Mononuclear cell (primary cell): ENCODE results near the gene IFNL3. TPM values are rescaled to one million over a fixed set of nuclear protein-coding genes. Genes with fewer than 3 reads are reported as not detected.
"Not testable (repeated sequence)": the region's sequence is repeated elsewhere in the genome, so short reads cannot be mapped to it uniquely, and the experiment has no call there.

Experiments
- H3K27me3 ChIP-seq: 2 replicates; pipeline ENCODE4 v1.6.0; 2011; ENCODE audit warnings: low read length, control low read depth; ENCODE audit not compliant: insufficient read depth
- H3K4me1 ChIP-seq: 2 replicates; pipeline ENCODE4 v1.5.1; 2011; ENCODE audit warnings: mild to moderate bottlenecking, low read length, control low read depth; ENCODE audit not compliant: insufficient read depth
- H3K4me3 ChIP-seq: 2 replicates; pipeline ENCODE4 v1.5.1; 2011; ENCODE audit warnings: mild to moderate bottlenecking, low read length, moderate library complexity
- H3K9me3 ChIP-seq: 2 replicates; pipeline ENCODE4 v1.5.1; 2011; ENCODE audit warnings: low read depth, mild to moderate bottlenecking, control low read depth, low read length
- total RNA-seq: library from RNA; depleted of rRNA; stranded (reverse); fragments of >200 nt; gene quantifications from one replicate; pipeline ENCODE4 v1.2.3, GENCODE V29; 2012

IFNL3 gene
- total RNA-seq, 1 donor = not detected

DNA sequence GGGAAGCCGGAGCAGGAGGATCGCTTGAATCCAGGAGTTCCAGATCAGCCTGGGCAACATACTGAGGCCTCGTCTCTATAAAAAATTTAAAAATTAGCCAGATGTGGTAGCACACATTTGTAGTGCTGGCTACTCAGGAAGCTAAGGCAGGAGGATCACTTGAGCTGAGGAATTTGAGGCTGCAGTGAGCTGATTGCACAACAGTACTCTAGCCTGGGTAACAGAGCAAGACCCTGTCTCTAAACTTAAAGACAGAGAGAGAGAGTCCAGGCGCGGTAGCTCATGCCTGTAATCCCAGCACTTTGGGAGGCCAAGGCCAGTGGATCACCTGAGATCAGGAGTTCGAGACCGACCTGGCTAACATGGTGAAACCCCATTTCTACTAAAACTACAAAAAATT lies 4.4 kb downstream of the IFNL3 start:
- Histone ChIP-seq H3K4me1 (peaks cover 15% of the 10 kb centered on the region), H3K9me3 (no peaks in the 10 kb centered on the region), H3K27me3 (no peaks in the 10 kb centered on the region), H3K4me3 (no peak overlapping the region)

DNA sequence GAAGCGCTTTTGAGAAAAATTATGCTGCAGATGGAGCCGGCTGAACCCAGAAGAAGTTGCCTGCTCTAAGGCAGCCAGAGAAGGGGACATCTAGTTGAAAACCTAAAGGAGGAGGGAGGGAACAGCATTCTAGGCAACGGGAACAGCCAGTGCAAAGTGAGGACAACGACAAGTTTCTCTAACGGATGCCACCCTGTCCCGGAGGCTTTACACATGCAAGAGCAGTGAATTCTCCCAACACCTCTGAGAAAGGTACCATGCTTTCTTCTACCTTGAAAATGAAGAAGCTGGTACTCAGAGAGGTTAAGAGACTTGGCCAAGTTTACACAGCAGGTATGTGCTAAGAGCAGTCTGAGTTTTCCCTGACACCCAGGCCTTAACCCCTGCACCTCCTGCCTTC lies 5.9 kb downstream of the IFNL3 start:
- Histone ChIP-seq H3K9me3 (no peaks in the 10 kb centered on the region), H3K4me1 (peaks cover 15% of the 10 kb centered on the region), H3K27me3 (no peaks in the 10 kb centered on the region), H3K4me3 (no peak overlapping the region)

DNA sequence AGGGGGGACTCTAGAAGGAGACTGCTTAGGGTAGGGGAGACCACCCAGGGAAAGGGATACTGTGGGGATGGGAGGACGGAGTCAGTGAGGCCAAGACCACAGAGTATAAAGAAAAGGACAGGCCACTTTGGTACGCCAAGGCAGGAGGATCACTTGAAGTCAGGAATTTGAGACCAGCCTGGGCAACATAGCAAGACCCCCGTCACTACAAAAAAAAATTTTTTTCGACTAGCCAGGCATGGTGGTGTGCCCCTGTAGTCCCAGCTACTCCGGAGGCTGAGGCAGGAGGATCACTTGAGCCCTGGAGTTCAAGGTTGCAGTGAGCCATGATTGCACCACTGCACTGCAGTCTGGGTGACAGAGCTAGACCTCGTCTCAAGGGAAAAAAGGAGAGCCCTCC lies 6.6 kb downstream of the IFNL3 start:
- peaks cover 15% of the 10 kb centered on the region for H3K4me1 ChIP-seq

DNA sequence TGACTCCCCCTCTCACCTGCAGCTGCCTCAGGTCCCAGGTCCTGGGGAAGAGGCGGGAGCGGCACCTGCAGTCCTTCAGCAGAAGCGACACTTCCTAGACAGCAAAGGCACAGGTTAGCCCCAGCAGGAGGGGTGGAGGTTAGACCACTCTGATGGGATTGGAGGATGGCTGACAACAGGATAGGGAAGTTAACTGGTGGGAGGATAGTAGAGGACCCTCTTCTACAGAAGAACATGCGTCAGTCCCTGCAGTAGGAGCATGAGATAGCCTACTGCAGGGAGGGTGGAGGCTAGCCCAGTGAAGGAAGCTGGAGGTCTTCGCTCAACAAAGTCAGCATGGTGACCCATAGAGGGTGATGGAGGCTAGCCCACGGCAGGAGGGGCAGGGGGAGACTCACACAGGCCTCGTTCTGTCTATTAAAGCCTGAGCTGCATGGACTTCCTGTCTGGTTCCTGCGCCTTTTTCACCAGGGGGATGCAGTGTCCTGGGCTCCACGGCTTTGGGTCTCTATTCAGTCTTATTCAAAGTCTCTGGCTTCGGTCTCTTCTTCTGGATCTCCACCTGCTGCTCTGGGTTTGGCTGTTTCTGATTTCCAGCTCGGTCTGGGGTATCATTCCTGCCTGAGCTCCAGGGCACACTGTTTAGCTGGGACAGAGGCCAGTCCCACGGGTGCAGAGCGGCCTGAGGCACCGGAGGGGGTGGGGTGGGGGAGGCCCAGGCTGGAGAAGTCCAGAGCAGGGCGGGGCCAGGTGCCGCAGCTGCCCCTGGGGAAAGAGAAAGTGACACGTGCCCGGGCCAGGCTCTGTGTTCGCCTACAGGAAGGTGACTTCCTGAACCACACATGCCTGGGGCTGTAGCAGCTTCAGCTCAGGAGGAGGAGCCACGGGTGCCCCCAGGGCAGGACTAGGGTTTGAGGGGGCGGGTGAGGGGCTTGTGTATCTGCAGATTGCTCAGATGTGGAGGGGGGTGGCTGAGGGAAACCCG lies 7.3 kb downstream of the IFNL3 start:
- Histone ChIP-seq H3K4me3 (no peak overlapping the region), H3K9me3 (no peaks in the 10 kb centered on the region), H3K4me1 (peaks cover 15% of the 10 kb centered on the region)

More for the DNA sequence above, 6.6 kb downstream of the IFNL3 start:
- no peaks in the 10 kb centered on the region for H3K9me3 ChIP-seq
- H3K27me3 ChIP-seq = no peaks in the 10 kb centered on the region
- H3K4me3 ChIP-seq = no peak overlapping the region

DNA sequence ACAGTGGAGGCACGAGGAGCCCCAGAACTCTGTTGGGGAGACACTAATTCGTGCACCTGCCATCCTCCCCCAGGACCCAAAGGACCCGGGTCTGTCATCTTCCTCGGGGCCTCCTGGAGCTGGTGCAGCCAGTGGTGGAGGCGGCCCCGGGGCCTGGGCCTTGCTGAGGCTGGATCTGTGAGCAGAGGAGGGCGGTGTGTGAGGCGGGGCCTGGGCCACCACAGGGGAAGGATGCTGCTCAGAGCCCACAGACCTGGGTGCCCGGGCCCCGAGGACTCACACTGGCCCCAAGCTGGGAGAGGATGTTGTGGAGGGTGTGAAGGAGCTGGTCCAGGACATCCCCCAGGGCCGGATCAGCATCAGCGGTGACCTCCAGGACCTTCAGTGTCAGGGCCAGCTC lies 8.3 kb downstream of the IFNL3 start:
- Histone ChIP-seq H3K9me3 (no peaks in the 10 kb centered on the region), H3K4me1 (peaks cover 15% of the 10 kb centered on the region), H3K4me3 (no peak overlapping the region), H3K27me3 (no peaks in the 10 kb centered on the region)

More for the DNA sequence above, 7.3 kb downstream of the IFNL3 start:
- H3K27me3 ChIP-seq = no peaks in the 10 kb centered on the region

DNA sequence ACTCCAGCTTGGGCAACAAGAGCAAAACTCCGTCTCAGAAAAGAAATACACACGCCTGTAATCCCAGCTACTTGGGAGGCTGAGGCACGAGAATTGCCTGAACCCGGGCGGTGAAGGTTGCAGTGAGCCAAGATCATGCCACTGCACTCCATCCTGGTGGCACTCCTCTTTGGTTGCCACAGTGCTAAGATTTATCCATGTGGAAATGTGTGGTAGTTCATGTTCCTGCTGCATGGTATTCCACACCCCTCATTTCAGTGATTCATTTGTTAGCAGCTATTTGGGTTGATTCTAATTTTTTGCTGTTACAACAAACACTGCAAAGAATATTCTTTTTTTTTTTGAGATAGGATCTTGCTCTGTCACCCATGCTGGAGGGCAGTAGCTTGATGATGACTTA lies 12.1 kb downstream of the IFNL3 start:
- Histone ChIP-seq H3K4me3 (no peak overlapping the region), H3K4me1 (peaks cover 10% of the 10 kb centered on the region), H3K27me3 (no peaks in the 10 kb centered on the region), H3K9me3 (no peaks in the 10 kb centered on the region)

DNA sequence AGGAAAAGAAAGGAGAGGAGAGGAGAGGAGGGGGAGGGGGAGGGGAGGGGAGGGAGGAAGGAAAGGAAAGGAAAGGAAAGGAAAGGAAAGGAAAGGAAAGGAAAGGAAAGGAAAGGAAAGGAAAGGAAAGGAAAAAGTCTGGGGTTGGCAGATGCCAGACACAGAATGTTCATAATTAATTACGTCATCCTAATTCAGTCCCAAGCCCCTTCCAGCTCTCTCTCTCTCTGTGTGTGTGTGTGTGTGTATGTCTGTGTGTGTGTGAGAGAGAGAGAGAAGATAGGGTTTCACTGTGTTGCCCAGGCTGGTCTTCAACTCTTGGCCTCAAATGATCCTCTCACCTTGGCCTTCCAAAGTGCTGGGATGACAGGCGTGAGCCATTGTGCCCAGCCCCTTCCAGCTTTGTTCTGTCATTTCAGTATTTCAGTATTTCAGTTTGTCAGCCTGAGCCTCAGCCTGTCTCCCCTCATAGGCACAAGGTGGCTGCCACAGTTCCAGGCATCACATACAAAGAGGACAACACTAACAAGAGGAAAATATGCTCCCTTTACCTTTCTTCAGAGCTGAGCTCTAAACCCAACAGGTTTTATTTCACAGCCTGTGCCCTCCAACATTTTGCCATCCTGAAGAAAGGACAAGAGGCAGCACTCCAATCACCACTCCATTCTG lies 14.6 kb downstream of the IFNL3 start:
- Histone ChIP-seq H3K4me1 (no peaks in the 10 kb centered on the region), H3K9me3 (no peaks in the 10 kb centered on the region), H3K27me3 (no peaks in the 10 kb centered on the region)

DNA sequence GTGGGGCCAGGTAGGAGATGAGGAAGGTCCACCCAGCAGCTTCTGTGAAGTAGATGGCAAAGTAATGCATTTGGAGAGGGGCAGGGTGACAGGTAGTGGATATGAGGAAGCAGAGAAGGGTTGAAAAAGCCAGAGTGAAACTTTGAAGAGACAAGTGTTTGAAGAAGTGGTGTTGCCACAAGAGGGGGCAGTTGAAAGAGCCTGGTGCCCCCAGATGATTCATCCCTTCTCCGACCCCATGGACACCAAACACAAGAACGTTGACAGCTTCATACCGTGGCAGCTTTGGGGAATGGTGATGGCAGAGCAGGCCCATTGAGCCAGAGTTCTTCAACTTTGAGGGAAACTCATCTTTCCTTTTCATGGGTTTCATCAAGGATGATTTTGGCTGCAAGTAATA lies 19.9 kb downstream of the IFNL3 start:
- H3K9me3 ChIP-seq = no peaks in the 10 kb centered on the region
- no peak overlapping the region for H3K4me3 ChIP-seq
- H3K27me3 ChIP-seq = peaks cover 2% of the 10 kb centered on the region
- H3K4me1 ChIP-seq = peaks cover 6% of the 10 kb centered on the region

More for the DNA sequence above, 14.6 kb downstream of the IFNL3 start:
- H3K4me3 ChIP-seq = no peak overlapping the region

DNA sequence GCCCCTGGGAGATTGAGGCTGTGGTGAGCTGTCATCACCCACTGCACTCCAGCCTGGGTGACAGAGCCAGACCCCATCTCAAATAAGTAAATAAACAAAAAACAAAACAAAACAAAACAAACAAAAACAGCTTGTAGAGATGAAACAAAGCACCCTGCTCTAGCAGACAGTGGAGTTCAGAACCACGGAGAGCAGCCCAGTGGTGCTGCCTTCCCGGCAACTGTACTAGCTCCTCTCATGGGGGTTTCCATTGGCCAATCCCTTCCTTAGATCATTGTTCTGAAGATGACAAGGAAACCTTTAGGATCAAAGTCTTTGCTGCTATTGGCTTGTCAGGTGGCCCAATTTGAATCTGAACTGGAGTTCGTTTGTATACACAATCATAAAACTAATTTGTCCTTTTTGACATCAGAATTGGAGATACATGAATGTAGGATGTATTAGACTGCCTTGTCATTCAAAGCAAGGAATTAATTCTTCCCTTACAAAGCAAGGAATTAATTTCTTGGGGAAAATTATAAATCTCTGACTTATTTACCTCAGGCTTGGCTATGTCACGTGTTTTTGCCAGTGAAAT lies 21.0 kb downstream of the IFNL3 start:
- Histone ChIP-seq H3K27me3 (peaks cover 2% of the 10 kb centered on the region), H3K4me1 (peaks cover 6% of the 10 kb centered on the region), H3K4me3 (no peak overlapping the region), H3K9me3 (no peaks in the 10 kb centered on the region)

DNA sequence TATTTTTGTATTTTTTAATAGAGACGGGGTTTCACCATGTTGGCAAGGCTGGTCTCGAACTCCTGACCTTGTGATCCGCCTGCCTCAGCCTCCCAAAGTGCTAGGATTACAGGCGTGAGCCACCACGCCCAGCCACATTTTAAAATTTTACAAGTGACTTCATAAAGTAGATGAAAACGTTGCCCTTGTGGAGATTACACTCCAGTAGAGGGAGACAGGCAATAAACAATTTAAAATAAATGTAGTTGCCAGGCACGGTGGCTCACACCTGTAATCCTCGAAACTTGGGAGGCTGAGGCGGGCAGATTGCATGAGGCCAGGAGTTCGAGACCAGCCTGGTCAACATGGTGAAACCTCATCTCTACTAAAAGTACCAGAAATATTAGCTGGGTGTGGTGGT lies 25.7 kb downstream of the IFNL3 start:
- H3K4me1 ChIP-seq, H3K4me3 ChIP-seq, H3K9me3 ChIP-seq, H3K27me3 ChIP-seq: not testable (repeated sequence)

DNA sequence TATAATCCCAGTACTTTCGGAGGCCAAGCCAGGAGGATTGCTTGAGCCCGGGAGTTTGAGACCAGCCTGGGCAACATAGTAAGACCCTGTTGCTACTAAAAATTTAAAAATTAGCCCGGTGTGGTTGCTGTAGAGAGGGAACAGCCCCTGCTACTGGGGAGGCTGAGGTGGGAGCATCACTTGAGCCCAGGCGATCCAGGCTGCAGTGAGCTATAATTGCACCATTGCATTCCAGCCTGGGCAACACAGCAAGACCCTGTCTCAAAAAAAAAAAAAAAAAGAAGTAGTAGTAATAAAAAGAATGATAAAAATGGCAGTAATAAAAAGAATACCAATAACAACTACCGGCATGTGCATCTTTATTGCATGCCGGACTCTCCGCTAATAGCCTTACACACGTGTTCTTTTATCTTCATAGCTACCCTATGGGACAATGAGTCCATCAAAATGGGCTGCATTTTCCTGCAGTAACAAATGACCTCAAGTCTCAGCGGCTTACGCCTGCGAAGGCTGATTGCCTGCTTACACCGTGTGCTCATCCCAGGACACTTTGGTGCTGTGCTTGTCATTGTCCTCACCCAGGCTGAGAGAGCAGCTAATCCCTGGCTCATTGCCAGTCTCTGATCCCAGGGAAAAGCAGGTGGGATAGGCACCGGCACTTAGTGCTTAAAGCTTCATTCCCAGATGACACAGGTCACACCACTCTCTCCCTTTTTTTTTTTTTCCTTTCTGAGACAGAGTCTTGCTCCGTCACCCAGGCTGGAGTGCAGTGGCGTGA lies 26.4 kb downstream of the IFNL3 start:
- no peaks in the 10 kb centered on the region for H3K9me3 ChIP-seq
- no peaks in the 10 kb centered on the region for H3K4me1 ChIP-seq
- H3K27me3 ChIP-seq = peaks cover 2% of the 10 kb centered on the region
- no peak overlapping the region for H3K4me3 ChIP-seq

DNA sequence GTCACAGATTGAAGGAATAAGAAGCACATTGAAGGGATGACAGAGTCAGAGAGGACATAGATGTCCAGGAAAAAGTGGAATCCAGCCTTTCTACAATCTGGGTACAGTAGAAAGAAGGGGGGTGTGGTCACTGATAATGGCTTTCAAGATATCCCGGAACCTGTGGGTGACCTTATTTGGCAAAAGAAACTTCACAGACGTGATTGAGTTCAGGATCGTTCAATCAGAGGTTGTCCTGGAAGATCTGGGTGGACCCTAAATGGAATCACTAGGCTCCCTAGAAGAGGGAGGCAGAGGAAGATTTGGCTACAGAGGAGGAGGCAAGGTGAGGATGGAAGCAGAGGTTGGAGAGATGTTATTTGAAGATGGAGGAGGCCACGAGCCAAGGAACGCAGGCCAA lies 27.7 kb downstream of the IFNL3 start:
- no peak overlapping the region for H3K4me3 ChIP-seq
- H3K27me3 ChIP-seq = no peaks in the 10 kb centered on the region
- no peaks in the 10 kb centered on the region for H3K9me3 ChIP-seq
- H3K4me1 ChIP-seq = no peaks in the 10 kb centered on the region

DNA sequence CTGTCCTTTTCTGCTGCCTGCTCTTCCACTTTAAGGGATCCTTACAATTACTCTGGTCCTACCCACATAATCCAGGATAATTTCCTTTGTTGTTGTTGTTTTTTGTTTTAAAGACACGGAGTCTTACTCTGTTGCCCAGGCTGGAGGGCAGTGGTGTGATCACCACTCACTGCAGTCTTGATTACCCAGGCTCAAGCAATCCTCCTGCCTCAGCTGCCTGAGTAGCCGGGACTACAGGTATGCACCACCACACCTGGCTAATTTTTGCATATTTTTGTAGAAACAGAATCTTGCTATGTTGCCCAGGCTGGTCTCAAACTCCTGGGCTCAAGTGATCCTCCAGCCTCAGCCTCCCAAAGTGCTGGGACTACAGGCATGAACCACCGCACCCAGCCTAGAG lies 29.5 kb downstream of the IFNL3 start:
- not testable (repeated sequence) for H3K9me3 ChIP-seq, H3K27me3 ChIP-seq, H3K4me3 ChIP-seq, H3K4me1 ChIP-seq

DNA sequence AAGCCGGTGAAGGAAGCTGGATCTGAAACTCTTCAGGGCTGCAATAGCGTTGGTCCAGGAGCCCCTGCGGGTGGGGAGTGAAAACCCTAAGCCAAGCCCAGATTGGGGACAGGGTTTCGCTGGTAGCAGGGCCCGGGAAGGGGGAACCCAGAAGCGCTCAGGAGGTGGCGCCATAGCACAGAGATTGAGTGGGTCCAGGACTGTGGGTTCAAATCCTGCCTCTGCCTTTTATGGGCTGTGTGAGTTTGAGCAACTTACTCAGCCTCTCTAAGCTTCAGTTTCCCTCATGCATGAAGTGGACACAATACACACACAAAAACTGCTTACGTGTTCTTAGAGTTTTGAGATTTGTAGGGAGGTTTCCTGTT lies 32.4 kb downstream of the IFNL3 start:
- no peaks in the 10 kb centered on the region for H3K9me3 ChIP-seq
- H3K27me3 ChIP-seq = no peaks in the 10 kb centered on the region
- H3K4me1 ChIP-seq = no peaks in the 10 kb centered on the region
- no peak overlapping the region for H3K4me3 ChIP-seq
